Neural progenitor cell (in vitro differentiated cells): ENCODE measurements around the gene C4B.
"Not testable (repeated sequence)": the region's sequence is repeated elsewhere in the genome, so short reads cannot be mapped to it uniquely, and the experiment has no call there.

ENCODE experiments used
- CTCF ChIP-seq: fragments of 200-600 bp; sonication (generic); IDR thresholded peaks from 2 replicates; pipeline ENCODE4 v1.5.1; 2017; ENCODE audit warnings: antibody characterized with exemption, mild to moderate bottlenecking
- EZH2 ChIP-seq: fragments of 200-600 bp; sonication (generic); IDR thresholded peaks from 2 replicates; pipeline ENCODE4 v1.6.1; 2017; ENCODE audit warnings: antibody characterized with exemption, mild to moderate bottlenecking, moderate library complexity
- EZH2phosphoT487 ChIP-seq: fragments of 200-600 bp; sonication (generic); IDR thresholded peaks from 2 replicates; pipeline ENCODE4 v1.6.1; 2017; ENCODE audit warnings: antibody characterized with exemption

- TF ChIP-seq CTCF, EZH2phosphoT487, EZH2: not testable (repeated sequence)
Measured at GRCh38 chr6:32002546-32003268, 11.9 kb upstream of the C4B start.
